HepG2 (cell line): ENCODE data around the gene C20orf204. TPM values are rescaled to one million over a fixed set of nuclear protein-coding genes. Genes with fewer than 3 reads are reported as not detected.

Source experiments
- CREBL2 ChIP-seq: sonication (generic); formaldehyde crosslinking; IDR thresholded peaks from 2 replicates; pipeline ENCODE4 v1.8.1; 2023; ENCODE audit warnings: missing genetic modification reagents, mild to moderate bottlenecking, borderline replicate concordance
- GATA4 ChIP-seq: sonication (generic); IDR thresholded peaks from 2 replicates; pipeline ENCODE4 v1.6.1; 2016; ENCODE audit warnings: antibody characterized with exemption, low read depth, borderline replicate concordance
- GATAD2A ChIP-seq: IDR thresholded peaks from 2 replicates; pipeline ENCODE4 v1.6.1; 2016
- GMEB1 ChIP-seq: sonication (generic); formaldehyde crosslinking; IDR thresholded peaks from 2 replicates; pipeline ENCODE4 v1.5.1; 2020; ENCODE audit warnings: missing genetic modification reagents, mild to moderate bottlenecking, borderline replicate concordance
- MXD3 ChIP-seq: IDR thresholded peaks from 2 replicates; pipeline ENCODE4 v1.6.1; 2016; ENCODE audit warnings: mild to moderate bottlenecking, missing biosample characterization, missing genetic modification reagents
- NR2F6 ChIP-seq, 2 experiments: IDR thresholded peaks; 2 replicates each; pipeline ENCODE4 v1.6.1; 2016; ENCODE audit warnings: antibody characterized with exemption in 1 of 2, mild to moderate bottlenecking in 1 of 2
- RAD51 ChIP-seq: fragments of 450-650 bp; IDR thresholded peaks from 2 replicates; pipeline ENCODE4 v1.6.1; 2016; ENCODE audit warnings: borderline replicate concordance
- REL ChIP-seq: sonication (generic); formaldehyde crosslinking; conservative IDR thresholded peaks from 2 replicates; pipeline ENCODE4 v1.8.0; 2022; ENCODE audit warnings: mild to moderate bottlenecking, missing genetic modification reagents, moderate library complexity
- SAP130 ChIP-seq: IDR thresholded peaks from 2 replicates; pipeline ENCODE4 v1.6.1; 2016; ENCODE audit warnings: low read depth
- SOX6 ChIP-seq, 2 experiments: fragments of 450-650 bp in 1 of 2; sonication (generic) in 1 of 2; formaldehyde crosslinking in 1 of 2; IDR thresholded peaks; 2 replicates each; pipeline versions ENCODE4 v1.4.0 to v1.6.1; 2017 to 2020; ENCODE audit warnings: antibody characterized with exemption in 1 of 2, mild to moderate bottlenecking in 1 of 2, missing genetic modification reagents in 1 of 2
- SUZ12 ChIP-seq: fragments of 150-350 bp; IDR thresholded peaks from 2 replicates; pipeline ENCODE4 v1.6.1; 2014; ENCODE audit warnings: low read depth, low read length
- ZBTB3 ChIP-seq: sonication (generic); formaldehyde crosslinking; IDR thresholded peaks from 2 replicates; pipeline ENCODE4 v1.4.0; 2020; ENCODE audit warnings: low read depth, mild to moderate bottlenecking, moderate library complexity, missing genetic modification reagents, borderline replicate concordance
- ZBTB34 ChIP-seq: sonication (generic); formaldehyde crosslinking; IDR thresholded peaks from 2 replicates; pipeline ENCODE4 v1.8.0; 2022; ENCODE audit warnings: mild to moderate bottlenecking, missing genetic modification reagents
- ZFP90 ChIP-seq: sonication (generic); formaldehyde crosslinking; IDR thresholded peaks from 2 replicates; pipeline ENCODE4 v1.8.0; 2022; ENCODE audit warnings: missing genetic modification reagents, mild to moderate bottlenecking, inconsistent platforms, borderline replicate concordance
- ZNF678 ChIP-seq: sonication (generic); formaldehyde crosslinking; IDR thresholded peaks from 2 replicates; pipeline ENCODE4 v1.4.0; 2020; ENCODE audit warnings: mild to moderate bottlenecking, missing genetic modification reagents
- ZNF766 ChIP-seq: sonication (generic); formaldehyde crosslinking; IDR thresholded peaks from 2 replicates; pipeline ENCODE4 v1.5.0; 2020; ENCODE audit warnings: missing genetic modification reagents, borderline replicate concordance
- ZNF773 ChIP-seq: sonication (generic); formaldehyde crosslinking; IDR thresholded peaks from 2 replicates; pipeline ENCODE4 v1.4.0; 2020; ENCODE audit warnings: missing genetic modification reagents, borderline replicate concordance
- ZSCAN29 ChIP-seq: sonication (generic); formaldehyde crosslinking; conservative IDR thresholded peaks from 2 replicates; pipeline ENCODE4 v1.4.0; 2020; ENCODE audit warnings: mild to moderate bottlenecking, missing genetic modification reagents
- polyA plus RNA-seq, 8 experiments: library from polyadenylated mRNA; depleted of rRNA in 3 of 8; stranded (reverse) in 7 of 8; unstranded in 1 of 8; fragments of >200 nt; fragmentation: Illumina TruSeq in 4 of 8; extraction: Trizol in 4 of 8; gene quantifications; 2 replicates each; pipeline versions ENCODE4 v1.2.1 to v1.2.3, GENCODE V29; 2011 to 2016; ENCODE audit warnings: low read depth in 4 of 8, missing spikeins in 1 of 8, mixed read lengths in 1 of 8; ENCODE audit not compliant: insufficient read depth in 1 of 8
- total RNA-seq, 5 experiments: library from RNA; depleted of rRNA; stranded (reverse); fragments of >200 nt; fragmentation: Illumina TruSeq; extraction: Trizol; gene quantifications; 2 replicates each; pipeline ENCODE4 v1.2.3, GENCODE V29; 2016; ENCODE audit warnings: low read depth in 1 of 5
- TF ChIP-seq, protein P1 (sequence below): sonication (generic); formaldehyde crosslinking; IDR thresholded peaks from 2 replicates; pipeline ENCODE4 v1.4.0; 2020; ENCODE audit warnings: missing genetic modification reagents, borderline replicate concordance
- TF ChIP-seq, protein P2 (sequence below): IDR thresholded peaks from 2 replicates; pipeline ENCODE4 v1.6.1; 2018; ENCODE audit warnings: missing genetic modification reagents
- TF ChIP-seq, protein P3 (sequence below): sonication (generic); formaldehyde crosslinking; conservative IDR thresholded peaks from 2 replicates; pipeline ENCODE4 v1.4.0; 2020; ENCODE audit warnings: missing genetic modification reagents

Gene C20orf204
- total and polyA plus RNA-seq, 2 of the 13 experiments (the other 11 are each of a cell fraction or from before 2014, with no cell fraction given): 22.1 to 80.0 TPM

GRCh38 chr20:64057628-64058498, 21.9 kb downstream of the C20orf204 start (continued):
- TF ChIP-seq, protein P1, sequence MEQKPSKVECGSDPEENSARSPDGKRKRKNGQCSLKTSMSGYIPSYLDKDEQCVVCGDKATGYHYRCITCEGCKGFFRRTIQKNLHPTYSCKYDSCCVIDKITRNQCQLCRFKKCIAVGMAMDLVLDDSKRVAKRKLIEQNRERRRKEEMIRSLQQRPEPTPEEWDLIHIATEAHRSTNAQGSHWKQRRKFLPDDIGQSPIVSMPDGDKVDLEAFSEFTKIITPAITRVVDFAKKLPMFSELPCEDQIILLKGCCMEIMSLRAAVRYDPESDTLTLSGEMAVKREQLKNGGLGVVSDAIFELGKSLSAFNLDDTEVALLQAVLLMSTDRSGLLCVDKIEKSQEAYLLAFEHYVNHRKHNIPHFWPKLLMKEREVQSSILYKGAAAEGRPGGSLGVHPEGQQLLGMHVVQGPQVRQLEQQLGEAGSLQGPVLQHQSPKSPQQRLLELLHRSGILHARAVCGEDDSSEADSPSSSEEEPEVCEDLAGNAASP (CRISPR knock-in tag): peak; percentile 56
- no peak; the same call in 1 of the 2 replicates for TF ChIP-seq GMEB1
- TF ChIP-seq NR2F6 (IDR thresholded peaks at IDR 0.05): peak; percentile 56; the same call in 1 of the 2 replicates
- peak; percentile 84 for TF ChIP-seq NR2F6 (CRISPR knock-in tag; IDR thresholded peaks at IDR 0.05)
- TF ChIP-seq ZBTB34 (CRISPR knock-in tag): no peak
- TF ChIP-seq RAD51: no peak
- TF ChIP-seq ZFP90 (CRISPR knock-in tag): peak; percentile 91; the same call in 1 of the 2 replicates
- TF ChIP-seq, protein P2, sequence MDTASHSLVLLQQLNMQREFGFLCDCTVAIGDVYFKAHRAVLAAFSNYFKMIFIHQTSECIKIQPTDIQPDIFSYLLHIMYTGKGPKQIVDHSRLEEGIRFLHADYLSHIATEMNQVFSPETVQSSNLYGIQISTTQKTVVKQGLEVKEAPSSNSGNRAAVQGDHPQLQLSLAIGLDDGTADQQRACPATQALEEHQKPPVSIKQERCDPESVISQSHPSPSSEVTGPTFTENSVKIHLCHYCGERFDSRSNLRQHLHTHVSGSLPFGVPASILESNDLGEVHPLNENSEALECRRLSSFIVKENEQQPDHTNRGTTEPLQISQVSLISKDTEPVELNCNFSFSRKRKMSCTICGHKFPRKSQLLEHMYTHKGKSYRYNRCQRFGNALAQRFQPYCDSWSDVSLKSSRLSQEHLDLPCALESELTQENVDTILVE (CRISPR knock-in tag): 0 out of 2 replicates have a peak, but pooled peaks have one; percentile 42
- no peak for TF ChIP-seq REL
- peak; percentile 51 for TF ChIP-seq ZNF678 (CRISPR knock-in tag)
- peak; percentile 74; the same call in 1 of the 2 replicates for TF ChIP-seq SAP130 (CRISPR knock-in tag)
- TF ChIP-seq ZBTB3 (CRISPR knock-in tag): no peak; the same call in 1 of the 2 replicates
- TF ChIP-seq MXD3 (CRISPR knock-in tag): no peak
- no peak for TF ChIP-seq GATA4
- no peak for TF ChIP-seq SUZ12
- TF ChIP-seq, protein P3, sequence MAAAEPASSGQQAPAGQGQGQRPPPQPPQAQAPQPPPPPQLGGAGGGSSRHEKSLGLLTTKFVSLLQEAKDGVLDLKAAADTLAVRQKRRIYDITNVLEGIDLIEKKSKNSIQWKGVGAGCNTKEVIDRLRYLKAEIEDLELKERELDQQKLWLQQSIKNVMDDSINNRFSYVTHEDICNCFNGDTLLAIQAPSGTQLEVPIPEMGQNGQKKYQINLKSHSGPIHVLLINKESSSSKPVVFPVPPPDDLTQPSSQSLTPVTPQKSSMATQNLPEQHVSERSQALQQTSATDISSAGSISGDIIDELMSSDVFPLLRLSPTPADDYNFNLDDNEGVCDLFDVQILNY (CRISPR knock-in tag): no peak; the same call in none of the 2 replicates
- no peak for TF ChIP-seq SOX6 (IDR thresholded peaks at IDR 0.05)
- peak; percentile 53 for TF ChIP-seq SOX6 (CRISPR knock-in tag; IDR thresholded peaks at IDR 0.05)
- no peak for TF ChIP-seq ZNF773 (CRISPR knock-in tag)
- peak; percentile 30; the same call in 1 of the 2 replicates for TF ChIP-seq ZNF766 (CRISPR knock-in tag)
- peak; percentile 36; the same call in 1 of the 2 replicates for TF ChIP-seq GATAD2A (CRISPR knock-in tag)
- 0 out of 2 replicates have a peak, but pooled peaks have one; percentile 79 for TF ChIP-seq ZSCAN29 (CRISPR knock-in tag)
- no peak for TF ChIP-seq CREBL2 (CRISPR knock-in tag)
